Vagina (tissue), 2 donors: ENCODE measurements around the gene VEZF1. TPM values are rescaled to one million over a fixed set of nuclear protein-coding genes. Genes with fewer than 3 reads are reported as not detected.

ENCODE experiments used
- DNase-seq, 2 donors: peaks; one replicate each; pipeline ENCODE4 v3.0.0-alpha.2; 2017; ENCODE audit errors: extremely low spot score in 2 of 2
- H3K27ac ChIP-seq: fragments of 200-600 bp; sonication (generic); one replicate; pipeline ENCODE4 v1.5.1; 2019
- H3K27me3 ChIP-seq: fragments of 200-600 bp; sonication (generic); one replicate; pipeline ENCODE4 v1.5.1; 2019
- H3K36me3 ChIP-seq, 2 donors: fragments of 200-600 bp; sonication (generic); one replicate each; pipeline ENCODE4 v1.5.1; 2017 to 2019
- H3K4me1 ChIP-seq: fragments of 200-600 bp; sonication (generic); one replicate; pipeline ENCODE4 v1.5.1; 2019
- H3K4me3 ChIP-seq, 2 donors: fragments of 200-600 bp; sonication (generic); 1 replicate in 1 of 2; 2 replicates in 1 of 2; pipeline ENCODE4 v1.5.1; 2016 to 2019
- H3K9me3 ChIP-seq: fragments of 200-600 bp; sonication (generic); one replicate; pipeline ENCODE4 v1.5.1; 2019
- POLR2A ChIP-seq, 2 donors: fragments of 450-650 bp; IDR thresholded peaks; one replicate each; pipeline ENCODE4 v1.6.1; 2017; ENCODE audit warnings: antibody characterized with exemption in 2 of 2, mild to moderate bottlenecking in 2 of 2, moderate library complexity in 2 of 2
- POLR2AphosphoS5 ChIP-seq, 2 donors: sonication (generic); formaldehyde crosslinking; IDR thresholded peaks; one replicate each; pipeline ENCODE4 v1.9.0; 2017; ENCODE audit warnings: antibody characterized with exemption in 2 of 2, mild to moderate bottlenecking in 2 of 2, low read depth in 1 of 2; ENCODE audit not compliant: insufficient read depth in 1 of 2
- intact Hi-C: fragments of 100-400 bp; cut with DNase I; formaldehyde crosslinking; loops from one replicate; pipeline ENCODE4 v1.15.1; 2023
- total RNA-seq: library from RNA; depleted of rRNA; stranded (reverse); fragments of >200 nt; gene quantifications from one replicate; pipeline ENCODE4 v1.2.3, GENCODE V29; 2016
- TF ChIP-seq, protein P1 (sequence below), 3 experiments: fragments of 450-650 bp in 2 of 3; fragments of 200-600 bp in 1 of 3; sonication (generic) in 1 of 3; IDR thresholded peaks; one replicate each; pipeline ENCODE4 v1.5.1; 2017 to 2019; ENCODE audit warnings: antibody characterized with exemption in 3 of 3, mild to moderate bottlenecking in 2 of 3, moderate library complexity in 2 of 3

VEZF1 gene
- total RNA-seq, 1 donor from 2014 or later = 86.2 TPM

DNA sequence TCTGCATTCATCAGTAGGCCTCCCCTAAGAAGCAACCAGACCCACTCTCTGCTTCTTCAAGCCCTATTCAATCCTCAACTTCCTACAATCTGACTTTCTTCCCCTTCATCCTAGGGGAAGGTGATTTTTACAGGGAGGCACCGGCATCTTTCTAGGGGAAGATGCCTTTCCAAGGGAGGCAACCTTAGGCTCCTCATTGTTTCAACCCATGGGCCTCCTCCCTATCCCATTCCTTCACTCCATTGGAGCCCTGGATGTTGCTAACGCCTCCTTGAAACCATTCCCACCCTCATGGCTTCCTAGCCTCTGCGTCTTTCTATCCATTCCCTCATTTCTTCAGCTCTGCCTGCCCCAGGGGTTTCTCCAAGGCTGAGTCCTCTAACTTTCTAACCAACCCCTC is 30.2 kb downstream of the VEZF1 start:
- peaks cover 30% of the 10 kb centered on the region for H3K4me1 ChIP-seq
- H3K9me3 ChIP-seq = no peaks in the 10 kb centered on the region
- no peaks in the 10 kb centered on the region for H3K27me3 ChIP-seq
- DNase-seq = peak in 1 of 2 donors; percentile 54
- no peak overlapping the region for H3K4me3 ChIP-seq
- H3K36me3 ChIP-seq = no peaks in the 10 kb centered on the region
- H3K27ac ChIP-seq = no peak overlapping the region
- intact Hi-C loops = no loop called here
- no peak for TF ChIP-seq POLR2AphosphoS5 (IDR thresholded peaks at IDR 0.05; ENCODE audit: insufficient read depth in 1 of 2, low read depth in 1 of 2)
- TF ChIP-seq, protein P1, sequence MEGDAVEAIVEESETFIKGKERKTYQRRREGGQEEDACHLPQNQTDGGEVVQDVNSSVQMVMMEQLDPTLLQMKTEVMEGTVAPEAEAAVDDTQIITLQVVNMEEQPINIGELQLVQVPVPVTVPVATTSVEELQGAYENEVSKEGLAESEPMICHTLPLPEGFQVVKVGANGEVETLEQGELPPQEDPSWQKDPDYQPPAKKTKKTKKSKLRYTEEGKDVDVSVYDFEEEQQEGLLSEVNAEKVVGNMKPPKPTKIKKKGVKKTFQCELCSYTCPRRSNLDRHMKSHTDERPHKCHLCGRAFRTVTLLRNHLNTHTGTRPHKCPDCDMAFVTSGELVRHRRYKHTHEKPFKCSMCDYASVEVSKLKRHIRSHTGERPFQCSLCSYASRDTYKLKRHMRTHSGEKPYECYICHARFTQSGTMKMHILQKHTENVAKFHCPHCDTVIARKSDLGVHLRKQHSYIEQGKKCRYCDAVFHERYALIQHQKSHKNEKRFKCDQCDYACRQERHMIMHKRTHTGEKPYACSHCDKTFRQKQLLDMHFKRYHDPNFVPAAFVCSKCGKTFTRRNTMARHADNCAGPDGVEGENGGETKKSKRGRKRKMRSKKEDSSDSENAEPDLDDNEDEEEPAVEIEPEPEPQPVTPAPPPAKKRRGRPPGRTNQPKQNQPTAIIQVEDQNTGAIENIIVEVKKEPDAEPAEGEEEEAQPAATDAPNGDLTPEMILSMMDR (IDR thresholded peaks at IDR 0.05) = no peak
- TF ChIP-seq POLR2A (IDR thresholded peaks at IDR 0.05) = no peak

DNA sequence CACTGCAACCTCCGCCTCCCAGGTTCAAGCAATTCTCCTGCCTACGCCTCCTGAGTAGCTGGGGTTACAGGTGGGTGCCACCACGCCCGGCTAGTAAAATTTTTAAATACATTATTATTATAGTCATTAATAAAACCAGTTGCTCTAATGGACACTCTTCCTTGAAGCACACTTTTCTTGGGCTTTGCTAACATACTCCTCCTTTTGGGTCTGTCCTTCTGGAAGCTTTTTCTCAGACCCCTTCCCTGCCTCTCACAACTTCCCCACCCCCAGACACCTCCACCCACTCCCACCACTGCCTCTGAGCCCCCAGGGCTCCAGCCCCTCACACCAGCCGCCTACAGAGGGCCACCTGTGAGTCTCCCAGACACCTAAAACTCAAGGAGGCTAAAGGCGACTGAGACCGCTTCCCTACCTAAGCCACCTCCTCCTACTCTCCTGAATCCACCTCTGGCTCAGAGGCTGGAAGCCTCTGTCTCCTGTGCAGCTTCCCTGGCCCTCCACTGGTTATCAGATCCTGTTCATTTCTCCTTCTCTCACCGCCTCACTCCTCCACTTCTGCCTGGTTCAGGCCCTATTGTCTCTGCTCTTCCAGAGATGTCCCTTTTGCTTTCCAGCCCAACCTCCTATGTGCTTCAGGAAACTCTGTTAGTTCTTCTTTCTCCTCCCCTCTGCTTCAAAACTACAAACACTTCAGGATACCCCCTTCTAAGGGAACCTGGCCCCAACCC is 30.8 kb downstream of the VEZF1 start:
- peaks cover 36% of the 10 kb centered on the region for H3K4me1 ChIP-seq
- intact Hi-C loops = no loop called here
- peak; percentile 40 to 70 for DNase-seq

DNA sequence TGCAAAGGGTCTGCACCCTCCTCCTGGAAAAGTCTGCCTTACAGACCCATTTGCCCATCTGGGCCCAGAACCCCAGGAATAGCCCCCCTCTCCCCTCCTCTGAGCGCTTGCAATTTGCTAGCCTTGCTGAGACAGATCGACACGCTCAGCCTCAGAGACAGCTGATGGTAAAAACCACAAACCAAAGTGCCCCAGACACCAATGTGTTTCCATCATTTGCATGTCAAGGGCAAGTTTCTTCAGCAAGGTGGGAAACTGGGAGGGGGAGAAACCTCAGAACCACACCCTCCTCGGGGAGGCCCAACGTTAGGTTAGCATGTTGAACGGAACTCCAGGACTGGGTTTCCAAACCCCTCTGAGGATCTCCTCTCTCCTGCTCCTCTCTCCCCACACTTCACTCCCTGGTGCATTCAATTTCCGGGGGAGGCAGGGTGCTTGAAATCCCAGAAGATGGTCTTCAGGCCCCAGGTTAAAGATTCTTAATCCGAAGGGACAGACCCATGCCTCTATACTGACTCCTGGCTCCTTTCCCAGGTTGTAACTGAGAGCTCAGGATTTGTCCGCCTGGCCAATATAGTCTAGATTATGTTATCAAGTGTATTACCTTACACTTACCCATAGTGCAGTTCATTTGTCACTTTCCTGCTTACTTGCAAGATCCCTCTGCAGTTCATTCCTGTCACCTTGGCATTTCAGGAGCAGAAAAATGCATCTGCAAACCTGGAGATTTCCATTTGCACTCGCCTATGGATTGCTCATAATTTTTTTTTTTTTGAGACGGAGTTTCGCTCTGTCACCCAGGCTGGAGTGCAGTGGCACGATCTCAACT is 31.5 kb downstream of the VEZF1 start:
- H3K9me3 ChIP-seq = no peaks in the 10 kb centered on the region
- peak overlapping the region; percentile 65 for H3K27ac ChIP-seq
- peak; percentile 58 to 85 for DNase-seq
- peak overlapping the region in 1 of 2 donors; percentile 67 for H3K4me3 ChIP-seq
- no peaks in the 10 kb centered on the region for H3K36me3 ChIP-seq
- H3K27me3 ChIP-seq = no peaks in the 10 kb centered on the region
- TF ChIP-seq, protein P1 (IDR thresholded peaks at IDR 0.05) = no peak
- TF ChIP-seq POLR2AphosphoS5 (IDR thresholded peaks at IDR 0.05; ENCODE audit: insufficient read depth in 1 of 2, low read depth in 1 of 2) (no peak), POLR2A (IDR thresholded peaks at IDR 0.05) (no peak)
- intact Hi-C loops = no loop called here
- H3K4me1 ChIP-seq = peaks cover 44% of the 10 kb centered on the region

More for the DNA sequence above, 30.8 kb downstream of the VEZF1 start:
- no peak overlapping the region for H3K27ac ChIP-seq
- no peak overlapping the region for H3K4me3 ChIP-seq
- no peaks in the 10 kb centered on the region for H3K9me3 ChIP-seq
- H3K36me3 ChIP-seq = no peaks in the 10 kb centered on the region
- H3K27me3 ChIP-seq = no peaks in the 10 kb centered on the region
- TF ChIP-seq POLR2A (IDR thresholded peaks at IDR 0.05) = no peak

DNA sequence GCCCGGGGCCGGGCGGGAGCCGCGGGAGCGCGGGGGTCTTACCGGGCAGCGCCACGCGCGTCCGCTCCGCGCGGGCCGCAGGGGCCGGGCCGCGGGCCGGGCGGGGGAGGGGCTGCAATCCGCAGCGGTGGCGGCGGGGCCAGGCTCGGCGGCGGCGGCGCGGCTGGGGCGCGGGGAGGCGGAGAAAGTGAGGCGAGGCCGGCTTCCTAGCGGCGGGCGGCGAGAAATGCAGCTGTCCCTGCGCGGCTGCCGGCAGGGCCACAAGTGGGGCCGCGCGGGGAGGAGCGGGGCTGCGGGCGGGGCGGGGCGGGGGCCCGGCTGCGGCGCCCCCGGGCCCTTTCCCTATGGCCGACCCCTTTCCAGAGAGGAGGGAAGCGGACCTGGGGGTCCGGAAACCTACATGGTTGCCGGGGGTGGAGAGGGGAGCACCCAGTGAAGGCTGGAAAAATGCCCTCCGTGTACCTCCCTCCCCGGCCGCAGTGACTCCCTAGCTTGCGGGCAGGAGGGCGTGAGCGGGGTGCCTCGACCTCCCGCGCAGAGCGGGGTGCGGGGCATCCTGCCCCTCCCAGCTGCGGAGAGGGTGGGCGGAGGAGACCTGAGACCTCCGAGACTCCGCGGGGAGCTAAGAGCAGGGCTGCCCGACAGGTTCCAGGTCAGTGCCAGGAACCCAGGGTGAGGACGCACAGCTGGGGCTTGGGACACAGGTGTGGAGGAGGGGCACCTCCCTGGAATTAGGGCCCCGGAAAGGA is 32.7 kb downstream of the VEZF1 start, which contains the start of gene CUEDC1:
Gene CUEDC1 (minus strand): TSS at position 230 of the 749 bp plus-strand sequence. CDS start 69,848 bp downstream, outside the sequence.
- peaks cover 55% of the 10 kb centered on the region for H3K4me1 ChIP-seq
- no peak for DNase-seq

More for the DNA sequence above, 32.7 kb downstream of the VEZF1 start, which contains the start of gene CUEDC1:
- Histone ChIP-seq H3K27me3 (no peaks in the 10 kb centered on the region), H3K27ac (peak within 1 kb of the TSS; percentile 99), H3K4me3 (peak within 1 kb of the TSS; percentile 67 to 82), H3K9me3 (no peaks in the 10 kb centered on the region), H3K36me3 (no peaks in the 10 kb centered on the region)
- intact Hi-C loops = no loop called here
- TF ChIP-seq, protein P1 (IDR thresholded peaks at IDR 0.05) = no peak
- TF ChIP-seq POLR2A (IDR thresholded peaks at IDR 0.05) (no peak), POLR2AphosphoS5 (IDR thresholded peaks at IDR 0.05; ENCODE audit: insufficient read depth in 1 of 2, low read depth in 1 of 2) (no peak)
